ENCODE data around the gene CIAO3. TPM values are rescaled to one million over a fixed set of nuclear protein-coding genes. Genes with fewer than 3 reads are reported as not detected.

CIAO3 gene
- total RNA-seq, 1 experiment from 2014 or later = 50.9 TPM

DNA sequence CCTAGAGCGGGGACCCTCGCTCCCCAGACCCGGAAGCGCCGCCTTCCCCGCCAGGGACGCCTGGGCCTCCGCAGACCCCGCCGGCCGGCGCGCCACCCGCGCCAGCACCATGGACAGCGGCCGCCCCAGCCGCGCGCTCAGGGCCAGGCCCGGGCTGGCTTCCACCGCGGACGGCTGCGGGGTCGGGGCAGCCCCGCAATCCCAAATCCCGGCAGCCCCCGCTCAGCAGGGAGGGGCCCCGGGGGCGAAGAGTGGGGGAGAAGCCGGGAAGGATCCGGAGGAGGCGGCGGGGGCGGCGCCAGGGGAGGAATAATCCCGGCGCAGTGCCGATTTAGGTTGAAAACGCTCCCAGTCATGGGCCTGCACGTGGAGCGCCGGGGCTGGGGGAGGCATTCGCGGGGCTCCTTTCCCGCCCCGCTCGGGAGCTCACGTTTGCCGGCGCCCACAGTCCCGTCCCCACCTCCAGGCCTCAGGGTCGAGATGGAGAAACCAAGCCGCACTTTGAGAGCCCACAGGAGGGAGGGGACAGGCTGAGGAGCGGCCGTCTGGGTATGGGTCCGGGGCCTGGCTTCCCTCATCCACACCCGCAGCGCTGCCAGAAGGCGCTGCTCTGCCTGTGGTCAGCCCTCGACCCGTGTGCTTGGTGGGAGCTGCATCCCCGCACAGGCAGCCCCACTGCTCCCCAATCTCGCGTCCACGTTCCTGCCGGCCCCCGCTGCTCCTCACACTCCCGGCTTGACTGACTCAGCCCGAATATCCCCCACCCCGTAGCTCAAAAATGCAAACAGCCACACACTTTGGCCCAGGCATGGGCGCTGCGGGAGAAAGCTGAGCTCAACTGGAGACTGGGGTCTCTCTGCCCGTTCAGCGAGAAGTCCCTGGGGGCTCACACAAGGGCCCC, 39.9 kb downstream of the CIAO3 start (continued):
- TF ChIP-seq, protein P1, sequence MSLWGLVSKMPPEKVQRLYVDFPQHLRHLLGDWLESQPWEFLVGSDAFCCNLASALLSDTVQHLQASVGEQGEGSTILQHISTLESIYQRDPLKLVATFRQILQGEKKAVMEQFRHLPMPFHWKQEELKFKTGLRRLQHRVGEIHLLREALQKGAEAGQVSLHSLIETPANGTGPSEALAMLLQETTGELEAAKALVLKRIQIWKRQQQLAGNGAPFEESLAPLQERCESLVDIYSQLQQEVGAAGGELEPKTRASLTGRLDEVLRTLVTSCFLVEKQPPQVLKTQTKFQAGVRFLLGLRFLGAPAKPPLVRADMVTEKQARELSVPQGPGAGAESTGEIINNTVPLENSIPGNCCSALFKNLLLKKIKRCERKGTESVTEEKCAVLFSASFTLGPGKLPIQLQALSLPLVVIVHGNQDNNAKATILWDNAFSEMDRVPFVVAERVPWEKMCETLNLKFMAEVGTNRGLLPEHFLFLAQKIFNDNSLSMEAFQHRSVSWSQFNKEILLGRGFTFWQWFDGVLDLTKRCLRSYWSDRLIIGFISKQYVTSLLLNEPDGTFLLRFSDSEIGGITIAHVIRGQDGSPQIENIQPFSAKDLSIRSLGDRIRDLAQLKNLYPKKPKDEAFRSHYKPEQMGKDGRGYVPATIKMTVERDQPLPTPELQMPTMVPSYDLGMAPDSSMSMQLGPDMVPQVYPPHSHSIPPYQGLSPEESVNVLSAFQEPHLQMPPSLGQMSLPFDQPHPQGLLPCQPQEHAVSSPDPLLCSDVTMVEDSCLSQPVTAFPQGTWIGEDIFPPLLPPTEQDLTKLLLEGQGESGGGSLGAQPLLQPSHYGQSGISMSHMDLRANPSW (CRISPR knock-in tag; conservative IDR thresholded peaks at IDR 0.05; ENCODE audit: low read depth) = peak; percentile 93; the same call in 1 of the 2 replicates
- TF ChIP-seq TCF7 (CRISPR knock-in tag; IDR thresholded peaks at IDR 0.05; ENCODE audit: low read depth) = peak; percentile 93
- no peak for TF ChIP-seq OVOL2 (CRISPR knock-in tag; IDR thresholded peaks at IDR 0.05; ENCODE audit: borderline replicate concordance)
- peak; percentile 88 for TF ChIP-seq RELA (CRISPR knock-in tag; IDR thresholded peaks at IDR 0.05; ENCODE audit: borderline replicate concordance)
- TF ChIP-seq, protein P2, sequence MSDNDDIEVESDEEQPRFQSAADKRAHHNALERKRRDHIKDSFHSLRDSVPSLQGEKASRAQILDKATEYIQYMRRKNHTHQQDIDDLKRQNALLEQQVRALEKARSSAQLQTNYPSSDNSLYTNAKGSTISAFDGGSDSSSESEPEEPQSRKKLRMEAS (CRISPR knock-in tag; IDR thresholded peaks at IDR 0.05) = peak; percentile 42; the same call in 1 of the 2 replicates
- peak; percentile 76 for TF ChIP-seq SP1 (CRISPR knock-in tag; conservative IDR thresholded peaks at IDR 0.05)
- 0 out of 2 replicates have a peak, but pooled peaks have one; percentile 57 for TF ChIP-seq CBFB (CRISPR knock-in tag; IDR thresholded peaks at IDR 0.05; ENCODE audit: low read depth)
- TF ChIP-seq, protein P3, sequence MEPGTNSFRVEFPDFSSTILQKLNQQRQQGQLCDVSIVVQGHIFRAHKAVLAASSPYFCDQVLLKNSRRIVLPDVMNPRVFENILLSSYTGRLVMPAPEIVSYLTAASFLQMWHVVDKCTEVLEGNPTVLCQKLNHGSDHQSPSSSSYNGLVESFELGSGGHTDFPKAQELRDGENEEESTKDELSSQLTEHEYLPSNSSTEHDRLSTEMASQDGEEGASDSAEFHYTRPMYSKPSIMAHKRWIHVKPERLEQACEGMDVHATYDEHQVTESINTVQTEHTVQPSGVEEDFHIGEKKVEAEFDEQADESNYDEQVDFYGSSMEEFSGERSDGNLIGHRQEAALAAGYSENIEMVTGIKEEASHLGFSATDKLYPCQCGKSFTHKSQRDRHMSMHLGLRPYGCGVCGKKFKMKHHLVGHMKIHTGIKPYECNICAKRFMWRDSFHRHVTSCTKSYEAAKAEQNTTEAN (CRISPR knock-in tag; IDR thresholded peaks at IDR 0.05) = peak; percentile 63; the same call in 1 of the 2 replicates
- TF ChIP-seq, protein P4, sequence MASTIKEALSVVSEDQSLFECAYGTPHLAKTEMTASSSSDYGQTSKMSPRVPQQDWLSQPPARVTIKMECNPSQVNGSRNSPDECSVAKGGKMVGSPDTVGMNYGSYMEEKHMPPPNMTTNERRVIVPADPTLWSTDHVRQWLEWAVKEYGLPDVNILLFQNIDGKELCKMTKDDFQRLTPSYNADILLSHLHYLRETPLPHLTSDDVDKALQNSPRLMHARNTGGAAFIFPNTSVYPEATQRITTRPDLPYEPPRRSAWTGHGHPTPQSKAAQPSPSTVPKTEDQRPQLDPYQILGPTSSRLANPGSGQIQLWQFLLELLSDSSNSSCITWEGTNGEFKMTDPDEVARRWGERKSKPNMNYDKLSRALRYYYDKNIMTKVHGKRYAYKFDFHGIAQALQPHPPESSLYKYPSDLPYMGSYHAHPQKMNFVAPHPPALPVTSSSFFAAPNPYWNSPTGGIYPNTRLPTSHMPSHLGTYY (CRISPR knock-in tag; IDR thresholded peaks at IDR 0.05) = no peak
- TF ChIP-seq, protein P5, sequence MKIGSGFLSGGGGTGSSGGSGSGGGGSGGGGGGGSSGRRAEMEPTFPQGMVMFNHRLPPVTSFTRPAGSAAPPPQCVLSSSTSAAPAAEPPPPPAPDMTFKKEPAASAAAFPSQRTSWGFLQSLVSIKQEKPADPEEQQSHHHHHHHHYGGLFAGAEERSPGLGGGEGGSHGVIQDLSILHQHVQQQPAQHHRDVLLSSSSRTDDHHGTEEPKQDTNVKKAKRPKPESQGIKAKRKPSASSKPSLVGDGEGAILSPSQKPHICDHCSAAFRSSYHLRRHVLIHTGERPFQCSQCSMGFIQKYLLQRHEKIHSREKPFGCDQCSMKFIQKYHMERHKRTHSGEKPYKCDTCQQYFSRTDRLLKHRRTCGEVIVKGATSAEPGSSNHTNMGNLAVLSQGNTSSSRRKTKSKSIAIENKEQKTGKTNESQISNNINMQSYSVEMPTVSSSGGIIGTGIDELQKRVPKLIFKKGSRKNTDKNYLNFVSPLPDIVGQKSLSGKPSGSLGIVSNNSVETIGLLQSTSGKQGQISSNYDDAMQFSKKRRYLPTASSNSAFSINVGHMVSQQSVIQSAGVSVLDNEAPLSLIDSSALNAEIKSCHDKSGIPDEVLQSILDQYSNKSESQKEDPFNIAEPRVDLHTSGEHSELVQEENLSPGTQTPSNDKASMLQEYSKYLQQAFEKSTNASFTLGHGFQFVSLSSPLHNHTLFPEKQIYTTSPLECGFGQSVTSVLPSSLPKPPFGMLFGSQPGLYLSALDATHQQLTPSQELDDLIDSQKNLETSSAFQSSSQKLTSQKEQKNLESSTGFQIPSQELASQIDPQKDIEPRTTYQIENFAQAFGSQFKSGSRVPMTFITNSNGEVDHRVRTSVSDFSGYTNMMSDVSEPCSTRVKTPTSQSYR (CRISPR knock-in tag; IDR thresholded peaks at IDR 0.05) = no peak
- TF ChIP-seq, protein P6, sequence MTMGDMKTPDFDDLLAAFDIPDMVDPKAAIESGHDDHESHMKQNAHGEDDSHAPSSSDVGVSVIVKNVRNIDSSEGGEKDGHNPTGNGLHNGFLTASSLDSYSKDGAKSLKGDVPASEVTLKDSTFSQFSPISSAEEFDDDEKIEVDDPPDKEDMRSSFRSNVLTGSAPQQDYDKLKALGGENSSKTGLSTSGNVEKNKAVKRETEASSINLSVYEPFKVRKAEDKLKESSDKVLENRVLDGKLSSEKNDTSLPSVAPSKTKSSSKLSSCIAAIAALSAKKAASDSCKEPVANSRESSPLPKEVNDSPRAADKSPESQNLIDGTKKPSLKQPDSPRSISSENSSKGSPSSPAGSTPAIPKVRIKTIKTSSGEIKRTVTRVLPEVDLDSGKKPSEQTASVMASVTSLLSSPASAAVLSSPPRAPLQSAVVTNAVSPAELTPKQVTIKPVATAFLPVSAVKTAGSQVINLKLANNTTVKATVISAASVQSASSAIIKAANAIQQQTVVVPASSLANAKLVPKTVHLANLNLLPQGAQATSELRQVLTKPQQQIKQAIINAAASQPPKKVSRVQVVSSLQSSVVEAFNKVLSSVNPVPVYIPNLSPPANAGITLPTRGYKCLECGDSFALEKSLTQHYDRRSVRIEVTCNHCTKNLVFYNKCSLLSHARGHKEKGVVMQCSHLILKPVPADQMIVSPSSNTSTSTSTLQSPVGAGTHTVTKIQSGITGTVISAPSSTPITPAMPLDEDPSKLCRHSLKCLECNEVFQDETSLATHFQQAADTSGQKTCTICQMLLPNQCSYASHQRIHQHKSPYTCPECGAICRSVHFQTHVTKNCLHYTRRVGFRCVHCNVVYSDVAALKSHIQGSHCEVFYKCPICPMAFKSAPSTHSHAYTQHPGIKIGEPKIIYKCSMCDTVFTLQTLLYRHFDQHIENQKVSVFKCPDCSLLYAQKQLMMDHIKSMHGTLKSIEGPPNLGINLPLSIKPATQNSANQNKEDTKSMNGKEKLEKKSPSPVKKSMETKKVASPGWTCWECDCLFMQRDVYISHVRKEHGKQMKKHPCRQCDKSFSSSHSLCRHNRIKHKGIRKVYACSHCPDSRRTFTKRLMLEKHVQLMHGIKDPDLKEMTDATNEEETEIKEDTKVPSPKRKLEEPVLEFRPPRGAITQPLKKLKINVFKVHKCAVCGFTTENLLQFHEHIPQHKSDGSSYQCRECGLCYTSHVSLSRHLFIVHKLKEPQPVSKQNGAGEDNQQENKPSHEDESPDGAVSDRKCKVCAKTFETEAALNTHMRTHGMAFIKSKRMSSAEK (CRISPR knock-in tag; IDR thresholded peaks at IDR 0.05; ENCODE audit: borderline replicate concordance) = no peak
- TF ChIP-seq, protein P7, sequence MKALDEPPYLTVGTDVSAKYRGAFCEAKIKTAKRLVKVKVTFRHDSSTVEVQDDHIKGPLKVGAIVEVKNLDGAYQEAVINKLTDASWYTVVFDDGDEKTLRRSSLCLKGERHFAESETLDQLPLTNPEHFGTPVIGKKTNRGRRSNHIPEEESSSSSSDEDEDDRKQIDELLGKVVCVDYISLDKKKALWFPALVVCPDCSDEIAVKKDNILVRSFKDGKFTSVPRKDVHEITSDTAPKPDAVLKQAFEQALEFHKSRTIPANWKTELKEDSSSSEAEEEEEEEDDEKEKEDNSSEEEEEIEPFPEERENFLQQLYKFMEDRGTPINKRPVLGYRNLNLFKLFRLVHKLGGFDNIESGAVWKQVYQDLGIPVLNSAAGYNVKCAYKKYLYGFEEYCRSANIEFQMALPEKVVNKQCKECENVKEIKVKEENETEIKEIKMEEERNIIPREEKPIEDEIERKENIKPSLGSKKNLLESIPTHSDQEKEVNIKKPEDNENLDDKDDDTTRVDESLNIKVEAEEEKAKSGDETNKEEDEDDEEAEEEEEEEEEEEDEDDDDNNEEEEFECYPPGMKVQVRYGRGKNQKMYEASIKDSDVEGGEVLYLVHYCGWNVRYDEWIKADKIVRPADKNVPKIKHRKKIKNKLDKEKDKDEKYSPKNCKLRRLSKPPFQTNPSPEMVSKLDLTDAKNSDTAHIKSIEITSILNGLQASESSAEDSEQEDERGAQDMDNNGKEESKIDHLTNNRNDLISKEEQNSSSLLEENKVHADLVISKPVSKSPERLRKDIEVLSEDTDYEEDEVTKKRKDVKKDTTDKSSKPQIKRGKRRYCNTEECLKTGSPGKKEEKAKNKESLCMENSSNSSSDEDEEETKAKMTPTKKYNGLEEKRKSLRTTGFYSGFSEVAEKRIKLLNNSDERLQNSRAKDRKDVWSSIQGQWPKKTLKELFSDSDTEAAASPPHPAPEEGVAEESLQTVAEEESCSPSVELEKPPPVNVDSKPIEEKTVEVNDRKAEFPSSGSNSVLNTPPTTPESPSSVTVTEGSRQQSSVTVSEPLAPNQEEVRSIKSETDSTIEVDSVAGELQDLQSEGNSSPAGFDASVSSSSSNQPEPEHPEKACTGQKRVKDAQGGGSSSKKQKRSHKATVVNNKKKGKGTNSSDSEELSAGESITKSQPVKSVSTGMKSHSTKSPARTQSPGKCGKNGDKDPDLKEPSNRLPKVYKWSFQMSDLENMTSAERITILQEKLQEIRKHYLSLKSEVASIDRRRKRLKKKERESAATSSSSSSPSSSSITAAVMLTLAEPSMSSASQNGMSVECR (CRISPR knock-in tag; IDR thresholded peaks at IDR 0.05; ENCODE audit: borderline replicate concordance) = peak; percentile 97; the same call in 1 of the 2 replicates
- peak; percentile 98 for TF ChIP-seq FOXP1 (CRISPR knock-in tag; IDR thresholded peaks at IDR 0.05; ENCODE audit: borderline replicate concordance)
- TF ChIP-seq, protein P8, sequence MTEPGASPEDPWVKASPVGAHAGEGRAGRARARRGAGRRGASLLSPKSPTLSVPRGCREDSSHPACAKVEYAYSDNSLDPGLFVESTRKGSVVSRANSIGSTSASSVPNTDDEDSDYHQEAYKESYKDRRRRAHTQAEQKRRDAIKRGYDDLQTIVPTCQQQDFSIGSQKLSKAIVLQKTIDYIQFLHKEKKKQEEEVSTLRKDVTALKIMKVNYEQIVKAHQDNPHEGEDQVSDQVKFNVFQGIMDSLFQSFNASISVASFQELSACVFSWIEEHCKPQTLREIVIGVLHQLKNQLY (CRISPR knock-in tag; IDR thresholded peaks at IDR 0.05) = peak; percentile 91; the same call in 1 of the 2 replicates
- TF ChIP-seq ZBTB21 (CRISPR knock-in tag; IDR thresholded peaks at IDR 0.05; ENCODE audit: borderline replicate concordance) = 0 out of 2 replicates have a peak, but pooled peaks have one; percentile 40
- TF ChIP-seq, protein P9, sequence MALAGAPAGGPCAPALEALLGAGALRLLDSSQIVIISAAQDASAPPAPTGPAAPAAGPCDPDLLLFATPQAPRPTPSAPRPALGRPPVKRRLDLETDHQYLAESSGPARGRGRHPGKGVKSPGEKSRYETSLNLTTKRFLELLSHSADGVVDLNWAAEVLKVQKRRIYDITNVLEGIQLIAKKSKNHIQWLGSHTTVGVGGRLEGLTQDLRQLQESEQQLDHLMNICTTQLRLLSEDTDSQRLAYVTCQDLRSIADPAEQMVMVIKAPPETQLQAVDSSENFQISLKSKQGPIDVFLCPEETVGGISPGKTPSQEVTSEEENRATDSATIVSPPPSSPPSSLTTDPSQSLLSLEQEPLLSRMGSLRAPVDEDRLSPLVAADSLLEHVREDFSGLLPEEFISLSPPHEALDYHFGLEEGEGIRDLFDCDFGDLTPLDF (CRISPR knock-in tag; IDR thresholded peaks at IDR 0.05) = 0 out of 2 replicates have a peak, but pooled peaks have one; percentile 37
